ENCODE data around the gene TTL. TPM values are rescaled to one million over a fixed set of nuclear protein-coding genes. Genes with fewer than 3 reads are reported as not detected.

The TTL gene
- total RNA-seq, 1 donor from 2014 or later: 87.0 TPM

- TF ChIP-seq CTCF (conservative IDR thresholded peaks at IDR 0.05): no peak
- no peak overlapping the region for H3K27ac Mint-ChIP-seq (ENCODE audit: unreplicated experiment)
Observed at GRCh38 chr2:112585400-112585799, 103.4 kb downstream of the TTL start.

GRCh38 chr2:112585873-112586464, 104.0 kb downstream of the TTL start:
- no peak overlapping the region for H3K27ac Mint-ChIP-seq (ENCODE audit: unreplicated experiment)
- no peak for DNase-seq (ENCODE audit: low read depth, low spot score)
- no peak for TF ChIP-seq CTCF (conservative IDR thresholded peaks at IDR 0.05)
- no peaks in the 10 kb centered on the region for H3K9me3 Mint-ChIP-seq
- peaks cover 13% of the 10 kb centered on the region for H3K36me3 Mint-ChIP-seq (ENCODE audit: low read depth)
- H3K4me1 Mint-ChIP-seq: peaks cover 32% of the 10 kb centered on the region
- peak overlapping the region; percentile 85 for H3K4me3 Mint-ChIP-seq
- H3K27me3 Mint-ChIP-seq (ENCODE audit: low read depth): no peaks in the 10 kb centered on the region

More at GRCh38 chr2:112585400-112585799, 103.4 kb downstream of the TTL start:
- peaks cover 32% of the 10 kb centered on the region for H3K4me1 Mint-ChIP-seq
- peak overlapping the region; percentile 99 for H3K4me3 Mint-ChIP-seq
- H3K27me3 Mint-ChIP-seq (ENCODE audit: low read depth): no peaks in the 10 kb centered on the region
- H3K9me3 Mint-ChIP-seq: no peaks in the 10 kb centered on the region
- no peak for DNase-seq (ENCODE audit: low read depth, low spot score)
- H3K36me3 Mint-ChIP-seq (ENCODE audit: low read depth): peaks cover 13% of the 10 kb centered on the region

GRCh38 chr2:112588611-112589045, 106.7 kb downstream of the TTL start:
- peaks cover 15% of the 10 kb centered on the region for H3K36me3 Mint-ChIP-seq (ENCODE audit: low read depth)
- no peak for TF ChIP-seq CTCF (conservative IDR thresholded peaks at IDR 0.05)
- H3K27ac Mint-ChIP-seq (ENCODE audit: unreplicated experiment): no peak overlapping the region
- H3K27me3 Mint-ChIP-seq (ENCODE audit: low read depth): no peaks in the 10 kb centered on the region
- no peak for DNase-seq (ENCODE audit: low read depth, low spot score)
- H3K9me3 Mint-ChIP-seq: no peaks in the 10 kb centered on the region
- H3K4me1 Mint-ChIP-seq: peaks cover 23% of the 10 kb centered on the region
- H3K4me3 Mint-ChIP-seq: peak overlapping the region; percentile 52

Other genes starting within 250 kb of the TTL start
- gene ZC3H8, start 227.1 kb upstream of the TTL start, total RNA-seq: 18.3 and 19.4 TPM in 2 replicates
- 7.3 and 7.9 TPM in 2 replicates for gene ZC3H6, start 206.6 kb upstream of the TTL start, total RNA-seq
- gene RGPD8, start 48.5 kb upstream of the TTL start, total RNA-seq: 4.3 and 4.8 TPM in 2 replicates
- gene POLR1B, start 60.3 kb downstream of the TTL start, total RNA-seq: 35.8 and 39.9 TPM in 2 replicates
- 29.4 and 35.4 TPM in 2 replicates for gene CHCHD5, start 102.5 kb downstream of the TTL start, total RNA-seq
- gene SLC20A1, start 163.8 kb downstream of the TTL start, total RNA-seq: 114 and 116 TPM in 2 replicates
- gene NT5DC4, start 238.9 kb downstream of the TTL start, total RNA-seq: not detected in 2 replicates